Neural cell (in vitro differentiated cells): ENCODE measurements around the gene MLEC. TPM values are rescaled to one million over a fixed set of nuclear protein-coding genes. Genes with fewer than 3 reads are reported as not detected.
A peak's percentile ranks its signal among the peaks of the same experiment; 100 is the strongest.

Source experiments
- H2AFZ ChIP-seq: fragments of 200-600, 300-800 bp; sonication (generic), shearing (Covaris generic); 2 replicates; pipeline ENCODE4 v1.6.0; 2014; ENCODE audit warnings: low read depth, mild to moderate bottlenecking, antibody characterized with exemption, low read length, moderate library complexity
- H3F3A ChIP-seq: fragments of 200-600 bp; shearing (Covaris generic); 2 replicates; pipeline ENCODE4 v1.6.1; 2016; ENCODE audit warnings: mild to moderate bottlenecking, moderate library complexity, mixed read lengths, antibody characterized with exemption, low read length; ENCODE audit not compliant: insufficient read depth, poor library complexity, severe bottlenecking
- H3K27ac ChIP-seq: fragments of 200-600, 300-800 bp; sonication (generic), shearing (Covaris generic); 2 replicates; pipeline ENCODE4 v1.5.1; 2014; ENCODE audit warnings: mild to moderate bottlenecking, low read length, moderate library complexity
- H3K27me3 ChIP-seq: fragments of 300-800, 200-600 bp; sonication (generic), shearing (Covaris generic); 2 replicates; pipeline ENCODE4 v1.6.0; 2014; ENCODE audit warnings: mild to moderate bottlenecking, low read depth, low read length, moderate library complexity; ENCODE audit not compliant: insufficient read depth
- H3K36me3 ChIP-seq: fragments of 300-800, 200-600 bp; sonication (generic), shearing (Covaris generic); 2 replicates; pipeline ENCODE4 v1.5.1; 2014; ENCODE audit warnings: mild to moderate bottlenecking, antibody characterized with exemption, low read length, moderate library complexity; ENCODE audit not compliant: insufficient read depth
- H3K4me2 ChIP-seq: fragments of 300-800, 200-600 bp; sonication (generic), shearing (Covaris generic); 2 replicates; pipeline ENCODE4 v1.6.0; 2014; ENCODE audit warnings: mild to moderate bottlenecking, low read length
- H3K4me3 ChIP-seq: fragments of 300-800, 200-600 bp; sonication (generic), shearing (Covaris generic); 2 replicates; pipeline ENCODE4 v1.5.1; 2014; ENCODE audit warnings: mild to moderate bottlenecking, low read length, moderate library complexity
- H3K79me2 ChIP-seq: fragments of 200-600 bp; shearing (Covaris generic); replicated peaks from 2 replicates; pipeline ENCODE4 v1.6.0; 2014; ENCODE audit warnings: mild to moderate bottlenecking, low read length, moderate library complexity; ENCODE audit not compliant: insufficient read depth
- H3K9ac ChIP-seq: fragments of 300-800, 200-600 bp; sonication (generic), shearing (Covaris generic); 2 replicates; pipeline ENCODE4 v1.6.1; 2016; ENCODE audit warnings: mild to moderate bottlenecking, low read length, mixed read lengths
- H3K9me2 ChIP-seq: fragments of 200-600 bp; shearing (Covaris generic); 2 replicates; pipeline ENCODE4 v1.6.1; 2016; ENCODE audit warnings: mild to moderate bottlenecking, low read length, mixed read lengths; ENCODE audit not compliant: insufficient read depth
- H3K9me3 ChIP-seq: fragments of 200-600, 300-800 bp; sonication (generic), shearing (Covaris generic); 2 replicates; pipeline ENCODE4 v1.6.1; 2016; ENCODE audit warnings: mild to moderate bottlenecking, mixed run types, low read length, moderate library complexity, mixed read lengths
- H4K20me1 ChIP-seq: fragments of 200-600 bp; shearing (Covaris generic); 2 replicates; pipeline ENCODE4 v1.6.1; 2016; ENCODE audit warnings: mild to moderate bottlenecking, mixed run types; ENCODE audit not compliant: insufficient read depth
- CTCF ChIP-seq: fragments of 450-650 bp; IDR thresholded peaks from 2 replicates; pipeline ENCODE4 v1.5.1; 2014; ENCODE audit warnings: antibody characterized with exemption, mild to moderate bottlenecking, moderate library complexity; ENCODE audit not compliant: poor library complexity, severe bottlenecking
- EP300 ChIP-seq: fragments of 450-650 bp; conservative IDR thresholded peaks from 2 replicates; pipeline ENCODE4 v1.6.1; 2014; ENCODE audit warnings: antibody characterized with exemption, mild to moderate bottlenecking, moderate library complexity; ENCODE audit not compliant: poor library complexity, severe bottlenecking
- EZH2 ChIP-seq: fragments of 200-600, 300-800 bp; shearing (Covaris generic), sonication (generic); IDR thresholded peaks from 2 replicates; pipeline ENCODE4 v1.6.1; 2014; ENCODE audit warnings: antibody characterized with exemption, low read length, borderline replicate concordance, mild to moderate bottlenecking; ENCODE audit not compliant: insufficient read depth, poor library complexity, severe bottlenecking
- MXI1 ChIP-seq: fragments of 450-650 bp; conservative IDR thresholded peaks from 2 replicates; pipeline ENCODE4 v1.6.1; 2014; ENCODE audit warnings: antibody characterized with exemption, mild to moderate bottlenecking; ENCODE audit not compliant: poor library complexity, severe bottlenecking
- POLR2AphosphoS5 ChIP-seq: IDR thresholded peaks from 2 replicates; pipeline ENCODE4 v1.6.1; 2012
- RAD21 ChIP-seq: fragments of 450-650 bp; conservative IDR thresholded peaks from 2 replicates; pipeline ENCODE4 v1.6.1; 2014; ENCODE audit warnings: antibody characterized with exemption, mild to moderate bottlenecking, moderate library complexity
- SMC3 ChIP-seq: fragments of 450-650 bp; conservative IDR thresholded peaks from 2 replicates; pipeline ENCODE4 v1.6.1; 2014; ENCODE audit warnings: antibody characterized with exemption, mild to moderate bottlenecking, moderate library complexity; ENCODE audit not compliant: poor library complexity
- TAF1 ChIP-seq: IDR thresholded peaks from 2 replicates; pipeline ENCODE4 v1.6.1; 2012; ENCODE audit warnings: low read depth
- polyA plus RNA-seq: library from polyadenylated mRNA; depleted of rRNA; stranded (reverse); fragments of >200 nt; gene quantifications from 2 replicates; pipeline ENCODE4 v1.2.3, GENCODE V29; 2014
- TF ChIP-seq, protein P1 (sequence below): IDR thresholded peaks from 2 replicates; pipeline ENCODE4 v1.6.1; 2012; ENCODE audit warnings: borderline replicate concordance

Gene MLEC
- polyA plus RNA-seq, 1 donor from 2014 or later: 33.2 TPM

- Histone ChIP-seq H3K4me3 (peak overlapping the region; percentile 89), H4K20me1 (no peaks in the 10 kb centered on the region), H3K27ac (peak overlapping the region; percentile 52), H2AFZ (peak overlapping the region; percentile 21), H3K27me3 (no peaks in the 10 kb centered on the region), H3K9me3 (no peaks in the 10 kb centered on the region), H3K79me2 (peaks cover 39% of the 10 kb centered on the region), H3K4me2 (peak overlapping the region; percentile 71), H3K9me2 (no peaks in the 10 kb centered on the region), H3K36me3 (no peaks in the 10 kb centered on the region), H3K9ac (peak overlapping the region; percentile 87), H3F3A (no peaks in the 10 kb centered on the region)
- TF ChIP-seq RAD21 (no peak), CTCF (no peak), TAF1 (no peak), MXI1 (no peak), POLR2AphosphoS5 (no peak), SMC3 (no peak), EP300 (no peak), EZH2 (no peak)
- TF ChIP-seq, protein P1, sequence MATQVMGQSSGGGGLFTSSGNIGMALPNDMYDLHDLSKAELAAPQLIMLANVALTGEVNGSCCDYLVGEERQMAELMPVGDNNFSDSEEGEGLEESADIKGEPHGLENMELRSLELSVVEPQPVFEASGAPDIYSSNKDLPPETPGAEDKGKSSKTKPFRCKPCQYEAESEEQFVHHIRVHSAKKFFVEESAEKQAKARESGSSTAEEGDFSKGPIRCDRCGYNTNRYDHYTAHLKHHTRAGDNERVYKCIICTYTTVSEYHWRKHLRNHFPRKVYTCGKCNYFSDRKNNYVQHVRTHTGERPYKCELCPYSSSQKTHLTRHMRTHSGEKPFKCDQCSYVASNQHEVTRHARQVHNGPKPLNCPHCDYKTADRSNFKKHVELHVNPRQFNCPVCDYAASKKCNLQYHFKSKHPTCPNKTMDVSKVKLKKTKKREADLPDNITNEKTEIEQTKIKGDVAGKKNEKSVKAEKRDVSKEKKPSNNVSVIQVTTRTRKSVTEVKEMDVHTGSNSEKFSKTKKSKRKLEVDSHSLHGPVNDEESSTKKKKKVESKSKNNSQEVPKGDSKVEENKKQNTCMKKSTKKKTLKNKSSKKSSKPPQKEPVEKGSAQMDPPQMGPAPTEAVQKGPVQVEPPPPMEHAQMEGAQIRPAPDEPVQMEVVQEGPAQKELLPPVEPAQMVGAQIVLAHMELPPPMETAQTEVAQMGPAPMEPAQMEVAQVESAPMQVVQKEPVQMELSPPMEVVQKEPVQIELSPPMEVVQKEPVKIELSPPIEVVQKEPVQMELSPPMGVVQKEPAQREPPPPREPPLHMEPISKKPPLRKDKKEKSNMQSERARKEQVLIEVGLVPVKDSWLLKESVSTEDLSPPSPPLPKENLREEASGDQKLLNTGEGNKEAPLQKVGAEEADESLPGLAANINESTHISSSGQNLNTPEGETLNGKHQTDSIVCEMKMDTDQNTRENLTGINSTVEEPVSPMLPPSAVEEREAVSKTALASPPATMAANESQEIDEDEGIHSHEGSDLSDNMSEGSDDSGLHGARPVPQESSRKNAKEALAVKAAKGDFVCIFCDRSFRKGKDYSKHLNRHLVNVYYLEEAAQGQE: no peak
Measured at GRCh38 chr12:120687578-120688289, 785 bp downstream of the MLEC start.

GRCh38 chr12:120688527-120689071 is 1.6 kb downstream of the MLEC start:
- Histone ChIP-seq H3K9me2 (no peaks in the 10 kb centered on the region), H3K4me3 (peak overlapping the region; percentile 89), H3K9me3 (no peaks in the 10 kb centered on the region), H3K4me2 (peak overlapping the region; percentile 71), H3K79me2 (peaks cover 39% of the 10 kb centered on the region), H4K20me1 (no peaks in the 10 kb centered on the region), H2AFZ (no peak overlapping the region), H3K27ac (no peak overlapping the region), H3K36me3 (no peaks in the 10 kb centered on the region), H3F3A (no peaks in the 10 kb centered on the region), H3K27me3 (no peaks in the 10 kb centered on the region), H3K9ac (no peak overlapping the region)
- no peak for TF ChIP-seq SMC3
- no peak for TF ChIP-seq TAF1
- TF ChIP-seq EZH2: no peak
- no peak for TF ChIP-seq MXI1
- TF ChIP-seq RAD21: no peak
- no peak for TF ChIP-seq CTCF
- no peak for TF ChIP-seq POLR2AphosphoS5
- TF ChIP-seq, protein P1: no peak
- TF ChIP-seq EP300: no peak
